Nephron progenitor cell (in vitro differentiated cells): Measurements from ENCODE around the gene ACADM.
A peak's percentile ranks its signal among the peaks of the same experiment; 100 is the strongest.
"Not testable (repeated sequence)": the region's sequence is repeated elsewhere in the genome, so short reads cannot be mapped to it uniquely, and the experiment has no call there.

Experiments
- DNase-seq: peaks from one replicate; pipeline ENCODE4 v3.0.0; 2021
- H3K27ac Mint-ChIP-seq: 2 replicates; pipeline ENCODE4 v1.8.0; 2021; ENCODE audit warnings: mild to moderate bottlenecking, moderate library complexity, mixed read lengths
- H3K27me3 Mint-ChIP-seq: 2 replicates; pipeline ENCODE4 v1.8.0; 2021; ENCODE audit warnings: mild to moderate bottlenecking, low read depth, mixed read lengths; ENCODE audit not compliant: poor library complexity
- H3K36me3 Mint-ChIP-seq: 2 replicates; pipeline ENCODE4 v1.8.0; 2021; ENCODE audit warnings: low read depth, mixed read lengths
- H3K4me1 Mint-ChIP-seq: 2 replicates; pipeline ENCODE4 v1.8.0; 2021; ENCODE audit warnings: mixed read lengths
- H3K4me3 Mint-ChIP-seq: 2 replicates; pipeline ENCODE4 v1.8.0; 2021; ENCODE audit warnings: mild to moderate bottlenecking, moderate library complexity, mixed read lengths
- H3K9me3 Mint-ChIP-seq: 2 replicates; pipeline ENCODE4 v1.8.0; 2021; ENCODE audit warnings: mild to moderate bottlenecking, moderate library complexity, mixed read lengths
- TF ChIP-seq, protein P1 (sequence below): fragments of 200-600 bp; sonication (generic); IDR thresholded peaks from 2 replicates; pipeline ENCODE4 v1.5.0; 2021; ENCODE audit warnings: antibody characterized with exemption

ACADM gene

DNA sequence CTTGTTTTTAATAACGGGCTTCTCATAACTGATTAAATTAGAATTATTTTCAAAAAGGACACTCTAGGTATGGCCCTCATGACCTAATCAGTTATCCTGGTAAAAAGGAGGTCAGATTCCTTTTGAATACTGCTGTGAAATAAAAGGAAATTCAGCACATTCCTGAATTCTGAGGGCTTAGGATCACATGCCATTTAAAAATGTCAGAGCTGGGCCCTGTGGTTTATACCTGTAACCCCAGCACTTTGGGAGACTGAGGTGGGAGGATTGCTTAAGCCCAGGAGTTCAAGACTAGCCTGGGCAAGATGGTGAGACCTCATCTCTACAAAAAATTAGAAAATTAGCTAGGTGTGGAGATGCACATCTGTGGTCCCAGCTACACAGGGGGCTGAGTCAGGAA is 43.5 kb downstream of the ACADM start:
- Mint-ChIP-seq H3K36me3 (peaks cover 8% of the 10 kb centered on the region), H3K4me3 (no peak overlapping the region), H3K9me3 (no peaks in the 10 kb centered on the region), H3K27me3 (peaks cover 7% of the 10 kb centered on the region), H3K27ac (no peak overlapping the region), H3K4me1 (no peaks in the 10 kb centered on the region)
- DNase-seq = no peak
- TF ChIP-seq, protein P1, sequence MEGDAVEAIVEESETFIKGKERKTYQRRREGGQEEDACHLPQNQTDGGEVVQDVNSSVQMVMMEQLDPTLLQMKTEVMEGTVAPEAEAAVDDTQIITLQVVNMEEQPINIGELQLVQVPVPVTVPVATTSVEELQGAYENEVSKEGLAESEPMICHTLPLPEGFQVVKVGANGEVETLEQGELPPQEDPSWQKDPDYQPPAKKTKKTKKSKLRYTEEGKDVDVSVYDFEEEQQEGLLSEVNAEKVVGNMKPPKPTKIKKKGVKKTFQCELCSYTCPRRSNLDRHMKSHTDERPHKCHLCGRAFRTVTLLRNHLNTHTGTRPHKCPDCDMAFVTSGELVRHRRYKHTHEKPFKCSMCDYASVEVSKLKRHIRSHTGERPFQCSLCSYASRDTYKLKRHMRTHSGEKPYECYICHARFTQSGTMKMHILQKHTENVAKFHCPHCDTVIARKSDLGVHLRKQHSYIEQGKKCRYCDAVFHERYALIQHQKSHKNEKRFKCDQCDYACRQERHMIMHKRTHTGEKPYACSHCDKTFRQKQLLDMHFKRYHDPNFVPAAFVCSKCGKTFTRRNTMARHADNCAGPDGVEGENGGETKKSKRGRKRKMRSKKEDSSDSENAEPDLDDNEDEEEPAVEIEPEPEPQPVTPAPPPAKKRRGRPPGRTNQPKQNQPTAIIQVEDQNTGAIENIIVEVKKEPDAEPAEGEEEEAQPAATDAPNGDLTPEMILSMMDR = no peak

DNA sequence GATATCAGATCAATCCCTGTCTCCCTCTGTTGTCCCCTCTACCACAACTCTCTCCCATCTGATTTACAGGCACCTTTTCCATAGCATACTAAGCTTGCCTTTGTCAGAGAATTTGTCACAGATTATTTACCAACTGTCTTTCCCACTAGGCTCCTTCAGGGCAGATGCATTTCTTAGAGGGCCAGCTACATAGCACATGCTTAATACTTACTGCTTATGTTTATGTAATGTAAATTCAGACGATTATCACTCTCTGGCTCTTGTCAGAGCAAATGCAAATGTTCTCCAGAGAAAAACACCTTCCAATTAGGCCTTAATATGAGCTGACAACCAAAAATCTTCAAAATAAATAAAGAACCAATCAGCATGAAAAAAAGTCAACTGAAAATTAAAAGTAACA is 46.3 kb downstream of the ACADM start:
- TF ChIP-seq, protein P1 = no peak
- Mint-ChIP-seq H3K9me3 (peaks cover 5% of the 10 kb centered on the region), H3K27me3 (peaks cover 3% of the 10 kb centered on the region), H3K4me3 (no peak overlapping the region), H3K27ac (peak overlapping the region; percentile 67), H3K4me1 (no peaks in the 10 kb centered on the region), H3K36me3 (no peaks in the 10 kb centered on the region)
- no peak for DNase-seq

DNA sequence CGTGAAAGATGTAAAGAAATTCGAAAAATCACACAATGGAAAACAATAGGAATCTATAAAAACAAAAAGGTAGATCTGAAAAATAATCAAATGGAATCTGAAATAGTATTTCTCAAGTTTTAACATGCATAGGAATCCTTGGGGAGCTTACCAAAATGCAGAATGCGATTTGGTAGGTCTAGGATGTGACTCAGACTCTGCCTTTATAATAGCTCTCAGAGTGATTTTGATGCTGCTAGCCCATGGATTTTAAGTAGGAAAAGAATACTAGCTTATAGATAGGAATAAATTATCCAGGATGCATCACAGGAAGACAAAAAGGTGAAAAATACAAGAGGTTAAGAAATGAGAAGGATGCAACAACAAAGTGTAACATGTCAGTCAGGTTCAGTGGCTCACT is 47.5 kb downstream of the ACADM start:
- Mint-ChIP-seq H3K27ac (no peak overlapping the region), H3K27me3 (peaks cover 3% of the 10 kb centered on the region), H3K36me3 (no peaks in the 10 kb centered on the region), H3K9me3 (peaks cover 17% of the 10 kb centered on the region), H3K4me1 (no peaks in the 10 kb centered on the region), H3K4me3 (no peak overlapping the region)
- TF ChIP-seq, protein P1 = no peak
- no peak for DNase-seq

DNA sequence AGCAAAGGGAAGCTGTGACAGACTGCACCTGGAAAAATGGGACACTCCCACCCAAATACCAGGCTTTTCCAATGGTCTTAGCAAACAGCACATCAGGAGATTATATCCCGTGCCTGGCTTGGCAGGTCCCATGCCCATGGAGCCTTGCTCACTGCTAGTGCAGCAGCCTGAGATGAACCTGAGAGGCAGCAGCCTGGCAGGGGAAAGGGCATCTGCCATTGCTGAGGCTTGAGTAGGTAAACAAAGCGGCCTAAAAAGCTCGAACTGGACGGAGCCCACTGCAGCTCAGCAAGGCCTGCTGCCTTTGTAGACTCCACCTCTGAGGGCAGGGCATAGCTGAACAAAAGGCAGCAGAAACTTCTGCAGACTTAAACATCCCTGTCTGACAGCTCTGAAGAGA is 53.3 kb downstream of the ACADM start:
- H3K9me3 Mint-ChIP-seq = peaks cover 54% of the 10 kb centered on the region
- DNase-seq, H3K36me3 Mint-ChIP-seq, H3K4me1 Mint-ChIP-seq, H3K4me3 Mint-ChIP-seq, H3K27ac Mint-ChIP-seq, H3K27me3 Mint-ChIP-seq: not testable (repeated sequence)

DNA sequence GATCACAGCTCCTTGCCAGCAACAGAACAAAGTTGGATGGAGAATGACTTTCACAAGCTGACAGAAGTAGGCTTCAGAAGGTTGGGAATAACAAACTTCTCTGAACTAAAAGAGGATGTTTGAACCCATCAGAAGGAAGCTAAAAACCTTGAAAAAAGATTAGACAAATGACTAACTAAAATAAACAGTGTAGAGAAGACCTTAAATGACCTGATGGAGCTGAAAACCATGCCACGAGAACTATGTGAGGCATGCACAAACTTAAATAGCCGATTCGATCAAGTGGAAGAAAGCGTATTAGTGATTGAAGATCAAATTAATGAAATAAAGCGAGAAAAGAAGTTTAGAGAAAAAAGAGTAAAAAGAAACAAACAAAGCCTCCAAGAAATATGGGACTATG is 54.2 kb downstream of the ACADM start:
- DNase-seq, H3K36me3 Mint-ChIP-seq, H3K4me3 Mint-ChIP-seq, H3K4me1 Mint-ChIP-seq, H3K27me3 Mint-ChIP-seq, H3K27ac Mint-ChIP-seq: not testable (repeated sequence)
- peaks cover 58% of the 10 kb centered on the region for H3K9me3 Mint-ChIP-seq

DNA sequence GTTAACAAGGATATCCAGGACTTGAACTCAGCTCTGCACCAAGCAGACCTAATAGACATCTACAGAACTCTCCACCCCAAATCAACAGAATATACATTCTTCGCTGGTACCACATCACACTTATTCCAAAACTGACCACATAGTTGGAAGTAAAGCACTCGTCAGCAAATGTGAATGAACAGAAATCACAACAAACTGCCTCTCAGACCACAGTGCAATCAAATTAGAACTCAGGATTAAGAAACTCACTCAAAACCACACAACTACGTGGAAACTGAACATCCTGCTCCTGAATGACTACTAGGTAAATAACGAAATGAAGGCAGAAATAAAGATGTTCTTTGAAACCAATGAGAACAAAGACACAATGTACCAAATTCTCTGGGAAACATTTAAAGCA is 55.7 kb downstream of the ACADM start:
- not testable (repeated sequence) for H3K27ac Mint-ChIP-seq

DNA sequence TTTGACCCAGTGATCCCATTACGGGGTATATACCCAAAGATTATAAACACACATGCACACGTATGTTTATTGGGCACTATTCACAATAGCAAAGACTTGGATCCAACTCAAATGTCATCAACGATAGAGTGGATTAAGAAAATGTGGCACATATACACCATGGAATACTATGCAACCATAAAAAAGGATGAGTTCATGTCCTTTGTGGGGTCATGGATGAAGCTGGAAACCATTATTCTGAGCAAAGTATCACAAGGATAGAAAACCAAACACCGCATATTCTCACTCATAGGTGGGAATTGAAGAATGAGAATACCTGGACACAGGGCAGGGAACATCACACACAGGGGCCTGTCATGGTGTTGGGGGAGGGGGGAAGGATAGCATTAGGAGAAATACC is 59.4 kb downstream of the ACADM start:
- Mint-ChIP-seq H3K4me1 (peaks cover 33% of the 10 kb centered on the region), H3K9me3 (peaks cover 35% of the 10 kb centered on the region)
- not testable (repeated sequence) for H3K4me3 Mint-ChIP-seq, H3K36me3 Mint-ChIP-seq, H3K27ac Mint-ChIP-seq, DNase-seq, H3K27me3 Mint-ChIP-seq

More for the DNA sequence above, 55.7 kb downstream of the ACADM start:
- not testable (repeated sequence) for H3K4me1 Mint-ChIP-seq, DNase-seq, H3K4me3 Mint-ChIP-seq, H3K36me3 Mint-ChIP-seq, H3K27me3 Mint-ChIP-seq
- peaks cover 64% of the 10 kb centered on the region for H3K9me3 Mint-ChIP-seq

DNA sequence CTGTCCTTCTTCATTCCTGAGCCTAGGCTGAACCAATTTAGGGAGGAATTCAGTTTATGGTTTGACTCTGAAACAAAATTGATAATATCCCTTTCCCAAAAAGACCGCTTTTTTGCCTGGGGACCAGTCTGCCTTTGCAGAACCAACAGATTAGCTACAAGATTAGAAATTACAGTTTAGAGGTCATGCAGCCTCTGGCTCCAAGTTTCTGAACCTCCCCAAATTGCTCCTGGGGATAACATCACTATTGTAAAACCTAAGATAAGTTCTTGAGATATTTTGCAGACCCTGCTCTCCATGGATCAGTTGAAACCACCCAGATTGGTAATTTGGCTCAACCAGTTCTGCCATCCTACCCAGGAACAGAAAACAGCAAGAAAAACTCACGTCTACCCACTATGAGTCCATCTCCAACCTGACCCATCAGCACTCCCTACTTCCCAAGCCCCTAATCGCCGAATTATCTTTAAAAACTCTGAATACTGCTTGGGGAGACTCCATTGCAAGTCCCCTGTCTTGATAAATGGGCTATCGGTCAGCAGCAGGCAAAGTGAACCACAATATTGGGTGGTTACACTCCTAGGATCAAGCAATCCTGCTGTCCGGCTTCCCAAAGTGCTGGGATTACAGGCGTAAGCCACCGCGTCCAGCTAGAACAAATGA is 60.9 kb downstream of the ACADM start:
- Mint-ChIP-seq H3K36me3 (peaks cover 17% of the 10 kb centered on the region), H3K27me3 (no peaks in the 10 kb centered on the region), H3K4me1 (peaks cover 48% of the 10 kb centered on the region), H3K4me3 (peak overlapping the region; percentile 96), H3K27ac (peak overlapping the region; percentile 83), H3K9me3 (peaks cover 22% of the 10 kb centered on the region)
- DNase-seq = no peak
- TF ChIP-seq, protein P1 = no peak
